HG03025 (cell line): ENCODE data around the gene GRPEL2.

Source experiments
- ATAC-seq: cut with Tn5 transposase; IDR thresholded peaks from one replicate; pipeline ENCODE4 v1.9.1; 2021; ENCODE audit warnings: mild to moderate bottlenecking, moderate library complexity; ENCODE audit not compliant: unreplicated experiment, low FRiP score

The GRPEL2 gene

DNA sequence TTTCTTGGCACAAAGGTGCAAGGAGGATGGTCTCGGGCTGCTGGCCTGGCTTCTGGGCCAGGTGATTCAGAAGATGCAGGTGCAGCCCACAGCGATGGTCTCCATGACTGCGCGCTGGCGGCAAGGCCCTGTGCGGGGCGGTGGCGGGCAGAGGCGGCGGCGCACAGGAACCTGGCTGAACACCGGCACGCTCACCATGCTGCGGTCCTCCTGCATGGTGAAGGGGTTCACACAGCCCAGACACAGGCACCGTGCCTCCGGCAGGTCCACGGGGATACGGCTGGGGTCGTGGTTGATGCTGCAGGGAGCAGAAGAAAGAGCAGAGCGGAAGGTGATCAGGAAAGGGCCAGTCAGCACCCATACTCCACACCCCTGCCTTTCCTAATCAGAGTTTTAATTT lies 29.0 kb downstream of the GRPEL2 start:
- ATAC-seq = no peak

DNA sequence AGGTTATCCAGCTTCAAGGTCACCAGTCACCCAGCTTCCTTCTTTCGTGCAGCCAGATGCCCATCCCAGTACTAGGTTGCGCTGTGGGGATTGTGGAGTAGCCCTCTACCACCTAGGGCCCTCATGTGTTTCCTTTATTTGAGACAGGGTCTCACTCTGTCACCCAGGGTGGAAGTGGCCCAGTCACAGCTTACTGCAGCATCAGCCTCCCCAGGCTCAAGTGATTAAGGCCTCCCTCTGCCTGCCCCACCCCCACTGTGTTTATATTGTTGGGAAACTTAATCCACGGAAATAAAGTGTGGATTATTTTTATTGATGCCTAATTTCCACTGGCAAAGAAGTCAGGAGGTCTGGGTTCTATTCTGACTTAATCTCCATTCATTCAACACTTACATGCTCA lies 29.5 kb downstream of the GRPEL2 start:
- no peak for ATAC-seq

- no peak for ATAC-seq
Observed at GRCh38 chr5:149375434-149375833, 30.1 kb downstream of the GRPEL2 start.

- no peak for ATAC-seq
Observed at GRCh38 chr5:149376104-149376503, 30.8 kb downstream of the GRPEL2 start.

- ATAC-seq = no peak
Observed at GRCh38 chr5:149376711-149377447, 31.6 kb downstream of the GRPEL2 start.

DNA sequence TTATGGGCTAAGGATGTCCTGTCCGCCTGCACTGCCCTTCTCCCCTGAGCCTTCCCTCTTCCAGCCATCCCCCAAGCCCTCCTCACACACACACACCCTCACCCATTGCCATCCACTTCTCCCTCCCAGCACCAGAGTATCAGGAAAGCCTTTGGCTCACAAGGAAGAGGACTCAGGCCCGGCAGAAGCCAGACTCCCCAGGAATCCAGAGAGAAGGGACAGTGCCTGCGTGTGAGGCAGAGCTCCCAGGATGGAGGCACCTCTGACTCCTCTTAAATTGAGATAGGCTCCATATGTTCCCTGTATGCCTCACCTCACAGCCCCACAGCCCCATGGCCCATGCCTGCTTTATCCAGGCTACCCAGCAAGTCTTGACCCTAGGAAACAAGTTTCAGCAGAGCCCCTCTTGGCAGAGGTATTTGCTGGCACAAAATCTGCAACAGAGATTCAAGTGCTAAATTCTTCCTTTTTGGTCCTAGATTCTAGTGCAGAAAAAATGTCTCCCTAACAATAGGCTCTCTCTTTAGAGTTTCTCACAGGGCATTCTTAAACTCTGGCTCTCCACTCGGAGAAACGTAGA lies 33.0 kb downstream of the GRPEL2 start:
- no peak for ATAC-seq

DNA sequence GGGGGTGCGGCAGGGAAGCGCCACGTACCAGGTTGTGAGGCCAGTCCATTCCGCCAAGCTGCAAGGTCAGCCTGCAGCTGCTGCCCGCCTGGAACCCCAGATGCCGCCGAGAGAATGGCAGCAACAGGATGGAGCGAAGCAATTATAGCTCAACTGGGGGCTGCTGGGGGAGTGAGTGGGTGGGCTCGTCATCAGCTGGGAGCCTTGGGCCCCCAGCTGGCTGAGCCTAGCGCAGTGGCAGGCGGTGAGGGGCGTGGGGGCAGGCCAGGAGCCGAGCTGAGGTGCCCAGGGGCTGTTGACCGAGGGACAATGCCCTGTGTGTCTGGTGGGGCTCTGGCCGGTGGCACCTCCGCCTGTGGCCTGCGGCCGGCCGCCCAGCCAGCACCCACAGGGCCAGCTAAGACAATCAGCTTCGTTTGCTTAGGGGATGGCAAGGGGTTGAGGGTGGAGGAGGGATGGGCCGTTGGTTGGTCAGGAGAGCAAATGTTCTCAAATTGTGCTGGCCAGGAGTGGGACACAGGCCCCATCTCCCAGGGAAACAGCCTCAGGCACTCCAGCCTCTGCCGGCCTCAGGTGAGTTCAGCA lies 34.0 kb downstream of the GRPEL2 start, which contains the start of gene IL17B:
Gene IL17B (minus strand): TSS at position 116 of the 585 bp plus-strand sequence. CDS start 67 bp downstream, at position 49.
- ATAC-seq = no peak

DNA sequence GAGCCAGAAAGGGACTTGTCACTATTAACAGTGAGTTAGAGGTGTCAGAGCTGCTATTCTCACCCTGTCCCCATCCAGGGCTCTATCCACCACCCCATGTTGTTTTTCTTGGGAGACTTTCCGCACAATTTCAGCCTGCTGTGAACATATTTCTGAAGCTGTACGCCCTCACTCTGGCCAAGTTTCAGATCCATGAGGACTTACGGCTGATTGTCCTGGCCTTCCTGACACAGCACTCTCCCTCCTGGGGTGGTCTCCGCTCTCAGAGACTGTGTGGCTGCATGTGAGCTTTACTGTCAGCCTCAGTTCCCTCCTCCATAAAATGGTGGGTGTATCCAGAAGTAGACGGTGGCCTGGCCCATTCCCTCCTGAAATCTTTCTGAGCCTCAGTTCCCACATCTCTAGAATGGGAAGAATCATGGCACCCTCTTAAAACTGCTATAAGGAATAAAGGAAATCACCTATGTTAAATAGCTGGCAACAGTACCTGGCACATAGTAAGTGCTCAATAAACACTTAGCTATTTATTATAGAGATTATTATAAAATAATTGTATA lies 34.6 kb downstream of the GRPEL2 start:
- no peak for ATAC-seq

- ATAC-seq = no peak
Observed at GRCh38 chr5:149380466-149381121, 35.3 kb downstream of the GRPEL2 start.

- ATAC-seq = no peak
Observed at GRCh38 chr5:149381261-149381985, 36.1 kb downstream of the GRPEL2 start.

- no peak for ATAC-seq
Observed at GRCh38 chr5:149381986-149382338, 36.7 kb downstream of the GRPEL2 start.

DNA sequence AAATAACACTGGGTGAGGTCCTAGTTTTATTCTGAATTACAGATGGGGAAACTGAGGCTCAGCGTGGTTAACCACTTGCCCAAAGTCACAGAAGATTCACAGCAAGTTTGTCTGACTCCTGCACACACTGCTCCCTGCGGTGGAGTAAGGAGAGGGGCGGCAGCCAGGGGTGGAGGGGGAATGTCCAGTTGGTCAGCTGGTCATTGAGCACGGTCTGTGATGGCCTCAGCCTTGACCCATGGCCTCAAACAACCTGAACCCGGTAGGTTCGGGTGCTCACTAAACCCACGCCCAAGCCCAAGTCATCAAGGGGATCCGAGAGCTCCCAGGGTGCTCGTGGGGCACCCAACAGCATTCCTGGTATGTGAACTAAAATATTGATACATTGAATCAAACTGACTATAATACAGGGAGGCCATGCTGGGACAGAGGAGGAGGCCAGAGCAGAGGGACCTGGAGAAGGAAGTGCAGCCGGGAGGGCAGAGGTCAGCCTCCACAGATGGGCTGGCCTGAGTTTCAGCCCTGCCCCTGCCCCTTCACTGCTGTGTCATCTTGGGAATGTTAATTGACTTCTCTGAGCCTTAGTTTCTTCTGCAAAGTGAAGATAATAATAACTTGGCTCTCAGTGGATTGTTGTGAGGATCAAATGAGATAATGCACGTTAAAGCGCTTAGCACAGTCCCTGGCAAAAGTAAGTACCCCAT lies 37.4 kb downstream of the GRPEL2 start:
- ATAC-seq = no peak

GRCh38 chr5:149383399-149383798 lies 38.1 kb downstream of the GRPEL2 start:
- no peak for ATAC-seq

GRCh38 chr5:149386166-149386565 lies 40.9 kb downstream of the GRPEL2 start:
- ATAC-seq = no peak

GRCh38 chr5:149387081-149387631 lies 41.9 kb downstream of the GRPEL2 start:
- ATAC-seq = no peak

- ATAC-seq = no peak
Observed at GRCh38 chr5:149387982-149388381, 42.7 kb downstream of the GRPEL2 start.

GRCh38 chr5:149388498-149389190 lies 43.3 kb downstream of the GRPEL2 start:
- ATAC-seq = no peak

DNA sequence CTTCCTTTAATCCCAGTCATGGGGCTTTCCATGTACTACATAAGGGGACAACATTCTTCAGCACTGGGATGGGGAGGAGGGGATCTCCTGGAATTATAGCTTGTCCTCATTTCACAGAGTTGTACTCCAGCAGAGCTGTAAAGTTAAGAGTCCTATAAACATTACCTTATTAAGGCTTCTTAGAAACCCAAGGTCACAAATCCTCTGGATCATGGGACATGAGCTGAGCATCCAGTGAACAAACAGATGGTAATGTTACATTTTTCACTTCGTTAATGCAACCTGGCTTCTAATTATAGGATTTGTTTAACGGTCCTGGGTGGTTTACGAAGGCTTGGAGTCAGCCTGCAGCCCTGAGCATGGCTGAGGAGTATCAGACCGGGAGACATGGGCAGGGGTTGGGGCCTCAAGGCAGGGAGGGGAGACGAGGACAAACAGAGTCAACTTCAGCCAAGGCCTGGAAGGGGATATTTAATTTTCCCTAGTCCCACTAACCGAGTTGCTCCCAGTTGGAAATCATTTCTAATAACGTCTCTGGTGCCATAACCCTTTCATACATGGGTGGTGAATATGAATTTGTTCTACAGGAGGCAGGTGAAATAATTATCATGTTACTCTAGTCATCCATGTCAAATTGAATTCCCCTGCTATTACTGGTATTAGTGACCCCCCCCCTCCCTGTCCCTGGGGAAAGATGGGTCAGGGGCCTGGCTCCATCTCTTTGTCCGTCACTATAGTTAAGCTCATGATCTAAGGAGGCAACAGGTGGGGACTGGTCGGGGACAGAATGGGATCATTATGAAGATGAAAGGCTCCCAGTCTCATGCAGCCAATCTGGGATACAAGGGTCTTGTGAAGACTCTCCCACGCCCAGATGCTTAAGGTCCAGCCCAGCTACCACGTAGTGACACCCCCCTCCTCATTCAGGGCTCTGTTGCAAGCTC lies 44.5 kb downstream of the GRPEL2 start:
- no peak for ATAC-seq
